GM12873 (cell line): ENCODE data around the gene APLP2.

Experiments used
- CTCF ChIP-seq: IDR thresholded peaks from 2 replicates; pipeline ENCODE4 v1.5.1; 2012; ENCODE audit warnings: low read depth, mild to moderate bottlenecking, moderate library complexity, low read length, control low read depth; ENCODE audit not compliant: insufficient read depth; ENCODE audit errors: missing control alignments

The APLP2 gene

GRCh38 chr11:130165601-130166456 is 96.1 kb downstream of the APLP2 start:
- no peak for TF ChIP-seq CTCF

GRCh38 chr11:130166457-130166784 is 96.7 kb downstream of the APLP2 start:
- no peak for TF ChIP-seq CTCF

GRCh38 chr11:130167146-130167545 is 97.5 kb downstream of the APLP2 start:
- no peak for TF ChIP-seq CTCF

- no peak for TF ChIP-seq CTCF
Measured at GRCh38 chr11:130168105-130168504, 98.4 kb downstream of the APLP2 start.

- TF ChIP-seq CTCF: no peak
Measured at GRCh38 chr11:130170345-130170744, 100.7 kb downstream of the APLP2 start.

GRCh38 chr11:130171534-130171933 is 101.8 kb downstream of the APLP2 start:
- TF ChIP-seq CTCF: no peak

GRCh38 chr11:130174642-130175041 is 104.9 kb downstream of the APLP2 start:
- no peak for TF ChIP-seq CTCF
